Adrenal gland (tissue), 5 donors: ENCODE measurements around the gene TRPM4.

Experiments
- CTCF ChIP-seq, 6 experiments: fragments of 450-650 bp in 4 of 6; fragments of 200-600 bp in 2 of 6; sonication (generic) in 1 of 6; IDR thresholded peaks; 1 replicate in 5 of 6; 2 replicates in 1 of 6; pipeline versions ENCODE4 v1.5.1 to v1.8.0; 2016 to 2021; ENCODE audit warnings: antibody characterized with exemption in 6 of 6, mild to moderate bottlenecking in 2 of 6, moderate library complexity in 1 of 6
- POLR2A ChIP-seq, 2 donors: fragments of 450-650 bp; IDR thresholded peaks; one replicate each; pipeline ENCODE4 v1.6.1; 2017; ENCODE audit warnings: antibody characterized with exemption in 2 of 2, mild to moderate bottlenecking in 2 of 2, moderate library complexity in 1 of 2
- donor health status: DM: no; HTN: no; CAD: no.

- TF ChIP-seq CTCF (IDR thresholded peaks at IDR 0.05): no peak
- no peak for TF ChIP-seq POLR2A (IDR thresholded peaks at IDR 0.05)
These were observed 20.8 kb upstream of the TRPM4 start for GRCh38 chr19:49136771-49137171.
